Vagina (tissue), 2 donors: ENCODE results near the gene EXOC6.

ENCODE experiments used
- CTCF ChIP-seq, 3 experiments: fragments of 450-650 bp in 2 of 3; fragments of 200-600 bp in 1 of 3; sonication (generic) in 1 of 3; IDR thresholded peaks; one replicate each; pipeline ENCODE4 v1.5.1; 2017 to 2019; ENCODE audit warnings: antibody characterized with exemption in 3 of 3, mild to moderate bottlenecking in 2 of 3, moderate library complexity in 2 of 3
- POLR2A ChIP-seq, 2 donors: fragments of 450-650 bp; IDR thresholded peaks; one replicate each; pipeline ENCODE4 v1.6.1; 2017; ENCODE audit warnings: antibody characterized with exemption in 2 of 2, mild to moderate bottlenecking in 2 of 2, moderate library complexity in 2 of 2

- TF ChIP-seq CTCF (IDR thresholded peaks at IDR 0.05) (peak in 2 of 3 experiments; percentile 6 to 12), POLR2A (IDR thresholded peaks at IDR 0.05) (no peak)
Measured at GRCh38 chr10:92880233-92880861, 32.0 kb downstream of the EXOC6 start.
